SK-N-SH (cell line): ENCODE measurements around the gene CST9.

Experiments used
- CTCF ChIP-seq: fragments of 200-600 bp; sonication (generic); IDR thresholded peaks from 2 replicates; pipeline ENCODE4 v1.6.1; 2017; ENCODE audit warnings: antibody characterized with exemption, mild to moderate bottlenecking, moderate library complexity
- FOXM1 ChIP-seq: IDR thresholded peaks from 2 replicates; pipeline ENCODE4 v1.4.0; 2012; ENCODE audit warnings: low read depth, mild to moderate bottlenecking
- GATA2 ChIP-seq: sonication (generic); formaldehyde crosslinking; IDR thresholded peaks from 2 replicates; pipeline ENCODE4 v1.5.0; 2020; ENCODE audit warnings: mild to moderate bottlenecking, missing genetic modification reagents
- MEF2A ChIP-seq: IDR thresholded peaks from 2 replicates; pipeline ENCODE4 v1.4.0; 2012; ENCODE audit warnings: low read depth, borderline replicate concordance
- MXI1 ChIP-seq: IDR thresholded peaks from 2 replicates; pipeline ENCODE4 v1.6.1; 2012; ENCODE audit warnings: mild to moderate bottlenecking, low read depth, low read length, improper control_type of control experiment
- POLR2AphosphoS5 ChIP-seq: IDR thresholded peaks from 2 replicates; pipeline ENCODE4 v1.6.1; 2012; ENCODE audit warnings: low read depth, low read length
- RAD21 ChIP-seq: IDR thresholded peaks from 2 replicates; pipeline ENCODE4 v1.6.1; 2012; ENCODE audit warnings: mild to moderate bottlenecking, low read length
- RCOR1 ChIP-seq: fragments of 150-350 bp; IDR thresholded peaks from 2 replicates; pipeline ENCODE4 v1.6.1; 2017; ENCODE audit warnings: antibody characterized with exemption, low read length

DNA sequence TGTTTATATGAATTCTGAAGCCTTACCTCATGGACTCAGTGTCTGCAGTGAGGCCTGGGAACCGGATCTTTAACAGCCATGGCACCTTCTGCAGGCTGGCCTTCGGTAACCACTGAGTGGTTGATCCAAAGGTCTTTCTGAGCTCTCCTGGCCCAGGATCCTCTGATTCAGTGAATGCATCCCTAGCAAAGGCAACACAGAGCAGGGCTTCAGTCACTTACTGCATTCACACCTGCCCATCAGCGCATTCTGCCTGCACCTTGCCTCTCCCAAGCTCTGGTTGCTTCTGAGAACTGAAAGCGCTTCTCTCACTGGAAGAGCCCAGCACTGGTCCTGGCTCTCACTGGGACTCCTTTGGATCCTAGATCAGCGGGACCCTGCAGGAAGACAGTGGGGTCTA is 8.4 kb upstream of the CST9 start:
- TF ChIP-seq CTCF (no peak), POLR2AphosphoS5 (no peak), GATA2 (CRISPR knock-in tag) (no peak), FOXM1 (no peak), RCOR1 (no peak), RAD21 (no peak), MXI1 (no peak), MEF2A (no peak)
